ENCODE measurements around the gene AARS1.

GRCh38 chr16:70269471-70269870 is 19.8 kb downstream of the AARS1 start:
- TF ChIP-seq, protein P1, sequence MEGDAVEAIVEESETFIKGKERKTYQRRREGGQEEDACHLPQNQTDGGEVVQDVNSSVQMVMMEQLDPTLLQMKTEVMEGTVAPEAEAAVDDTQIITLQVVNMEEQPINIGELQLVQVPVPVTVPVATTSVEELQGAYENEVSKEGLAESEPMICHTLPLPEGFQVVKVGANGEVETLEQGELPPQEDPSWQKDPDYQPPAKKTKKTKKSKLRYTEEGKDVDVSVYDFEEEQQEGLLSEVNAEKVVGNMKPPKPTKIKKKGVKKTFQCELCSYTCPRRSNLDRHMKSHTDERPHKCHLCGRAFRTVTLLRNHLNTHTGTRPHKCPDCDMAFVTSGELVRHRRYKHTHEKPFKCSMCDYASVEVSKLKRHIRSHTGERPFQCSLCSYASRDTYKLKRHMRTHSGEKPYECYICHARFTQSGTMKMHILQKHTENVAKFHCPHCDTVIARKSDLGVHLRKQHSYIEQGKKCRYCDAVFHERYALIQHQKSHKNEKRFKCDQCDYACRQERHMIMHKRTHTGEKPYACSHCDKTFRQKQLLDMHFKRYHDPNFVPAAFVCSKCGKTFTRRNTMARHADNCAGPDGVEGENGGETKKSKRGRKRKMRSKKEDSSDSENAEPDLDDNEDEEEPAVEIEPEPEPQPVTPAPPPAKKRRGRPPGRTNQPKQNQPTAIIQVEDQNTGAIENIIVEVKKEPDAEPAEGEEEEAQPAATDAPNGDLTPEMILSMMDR (IDR thresholded peaks at IDR 0.05; ENCODE audit: poor library complexity), result no peak
- TF ChIP-seq EZH2phosphoT487 (IDR thresholded peaks at IDR 0.05; ENCODE audit: low read depth, severe bottlenecking, unreplicated experiment), result no peak

All from hepatocyte (in vitro differentiated cells).